Gastrocnemius medialis (tissue), 4 donors: Measurements from ENCODE around the gene MCOLN2.

Source experiments
- CTCF ChIP-seq, 5 experiments: fragments of 450-650 bp in 3 of 5; fragments of 200-600 bp in 2 of 5; sonication (generic) in 2 of 5; IDR thresholded peaks in 4 of 5; conservative IDR thresholded peaks in 1 of 5; 1 replicate in 4 of 5; 2 replicates in 1 of 5; pipeline ENCODE4 v1.5.1; 2016 to 2019; ENCODE audit warnings: antibody characterized with exemption in 5 of 5, mild to moderate bottlenecking in 3 of 5, moderate library complexity in 3 of 5
- POLR2A ChIP-seq, 2 donors: fragments of 450-650 bp; IDR thresholded peaks; one replicate each; pipeline ENCODE4 v1.6.1; 2017; ENCODE audit warnings: antibody characterized with exemption in 2 of 2, mild to moderate bottlenecking in 2 of 2, moderate library complexity in 2 of 2

GRCh38 chr1:84975035-84975434, 21.9 kb downstream of the MCOLN2 start:
- no peak for TF ChIP-seq CTCF (IDR thresholded peaks at IDR 0.05 in 4 of 5, conservative IDR thresholded peaks at IDR 0.05 in 1 of 5)
- no peak for TF ChIP-seq POLR2A (IDR thresholded peaks at IDR 0.05)
